ENCODE measurements around the gene COL1A2.

The COL1A2 gene

DNA sequence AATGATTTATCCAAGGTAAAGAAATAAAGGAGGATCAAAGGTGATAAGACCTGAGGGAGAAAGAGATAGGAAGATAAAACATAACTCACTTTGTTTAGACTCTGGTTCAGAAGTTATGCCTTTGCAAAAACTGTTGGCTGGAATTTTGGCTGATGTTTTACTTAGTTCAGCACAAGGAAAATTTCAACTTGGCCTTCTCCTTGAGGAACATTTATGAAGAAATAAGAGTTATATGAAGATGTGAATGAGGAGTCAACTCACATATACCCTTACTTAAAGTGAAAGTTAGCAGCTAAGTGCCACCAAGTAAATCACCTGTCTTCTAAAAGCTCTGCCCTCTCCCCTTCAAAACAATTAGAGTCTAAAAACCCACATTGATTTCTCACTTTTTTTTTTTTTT lies 39.7 kb upstream of the COL1A2 start:
- ChIA-PET POLR2A (ENCODE audit: low non-redundant PET) (no interaction called here), CTCF (interaction anchor here (0.6 to 0.7 kb wide), 2 partner anchors 40 to 66 kb away, joined by 5 to 6 read pairs; no protein-coding TSS in a partner anchor)
- H3K27ac ChIP-seq: no peak overlapping the region
- no peak for DNase-seq (ENCODE audit: low spot score)
- TF ChIP-seq, protein P1, sequence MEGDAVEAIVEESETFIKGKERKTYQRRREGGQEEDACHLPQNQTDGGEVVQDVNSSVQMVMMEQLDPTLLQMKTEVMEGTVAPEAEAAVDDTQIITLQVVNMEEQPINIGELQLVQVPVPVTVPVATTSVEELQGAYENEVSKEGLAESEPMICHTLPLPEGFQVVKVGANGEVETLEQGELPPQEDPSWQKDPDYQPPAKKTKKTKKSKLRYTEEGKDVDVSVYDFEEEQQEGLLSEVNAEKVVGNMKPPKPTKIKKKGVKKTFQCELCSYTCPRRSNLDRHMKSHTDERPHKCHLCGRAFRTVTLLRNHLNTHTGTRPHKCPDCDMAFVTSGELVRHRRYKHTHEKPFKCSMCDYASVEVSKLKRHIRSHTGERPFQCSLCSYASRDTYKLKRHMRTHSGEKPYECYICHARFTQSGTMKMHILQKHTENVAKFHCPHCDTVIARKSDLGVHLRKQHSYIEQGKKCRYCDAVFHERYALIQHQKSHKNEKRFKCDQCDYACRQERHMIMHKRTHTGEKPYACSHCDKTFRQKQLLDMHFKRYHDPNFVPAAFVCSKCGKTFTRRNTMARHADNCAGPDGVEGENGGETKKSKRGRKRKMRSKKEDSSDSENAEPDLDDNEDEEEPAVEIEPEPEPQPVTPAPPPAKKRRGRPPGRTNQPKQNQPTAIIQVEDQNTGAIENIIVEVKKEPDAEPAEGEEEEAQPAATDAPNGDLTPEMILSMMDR (conservative IDR thresholded peaks at IDR 0.05; ENCODE audit: low read depth): no peak

DNA sequence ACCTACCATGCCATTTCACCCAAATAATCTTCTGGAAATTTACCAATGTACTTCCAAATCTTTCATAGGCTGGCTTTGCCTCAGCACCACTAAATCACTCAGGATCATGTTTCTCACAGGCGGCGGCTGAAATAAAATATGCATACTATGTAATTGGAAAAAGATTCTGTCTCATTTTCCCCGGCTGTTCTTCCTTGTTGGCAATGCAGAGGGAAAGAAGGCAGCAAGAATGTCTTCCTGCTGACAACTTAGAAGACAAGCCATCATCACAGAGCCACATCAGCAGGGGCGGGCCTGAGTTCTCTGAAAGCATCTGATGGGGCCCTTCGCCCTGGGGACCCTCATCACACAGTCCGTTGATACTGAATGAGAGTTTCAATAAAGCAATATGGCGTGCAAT lies 39.2 kb upstream of the COL1A2 start:
- DNase-seq (ENCODE audit: low spot score): no peak
- TF ChIP-seq, protein P1 (conservative IDR thresholded peaks at IDR 0.05; ENCODE audit: low read depth): no peak
- CTCF ChIA-PET: no interaction called here
- POLR2A ChIA-PET (ENCODE audit: low non-redundant PET): no interaction called here
- H3K27ac ChIP-seq: no peak overlapping the region

DNA sequence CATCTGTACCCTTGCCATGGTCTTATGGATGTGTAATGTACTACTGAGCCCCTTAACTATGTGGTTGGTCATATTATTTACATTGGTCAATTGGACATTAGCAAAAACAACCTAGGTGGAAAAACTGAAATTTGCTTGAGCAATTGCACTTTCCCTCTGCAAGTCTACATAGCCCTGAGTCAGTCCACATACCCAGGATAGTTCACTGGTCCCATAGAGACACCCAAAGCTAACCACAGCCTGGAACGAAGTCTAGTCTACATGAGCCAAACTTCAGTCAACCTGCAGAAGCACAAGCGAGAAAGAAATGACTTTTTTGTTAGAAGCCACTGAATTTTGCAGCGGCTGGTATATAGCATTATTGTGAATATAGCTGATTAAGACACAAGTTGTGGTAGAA lies 37.6 kb upstream of the COL1A2 start:
- CTCF ChIA-PET: no interaction called here
- POLR2A ChIA-PET (ENCODE audit: low non-redundant PET): no interaction called here
- DNase-seq (ENCODE audit: low spot score): no peak
- H3K27ac ChIP-seq: no peak overlapping the region
- TF ChIP-seq, protein P1 (conservative IDR thresholded peaks at IDR 0.05; ENCODE audit: low read depth): no peak

DNA sequence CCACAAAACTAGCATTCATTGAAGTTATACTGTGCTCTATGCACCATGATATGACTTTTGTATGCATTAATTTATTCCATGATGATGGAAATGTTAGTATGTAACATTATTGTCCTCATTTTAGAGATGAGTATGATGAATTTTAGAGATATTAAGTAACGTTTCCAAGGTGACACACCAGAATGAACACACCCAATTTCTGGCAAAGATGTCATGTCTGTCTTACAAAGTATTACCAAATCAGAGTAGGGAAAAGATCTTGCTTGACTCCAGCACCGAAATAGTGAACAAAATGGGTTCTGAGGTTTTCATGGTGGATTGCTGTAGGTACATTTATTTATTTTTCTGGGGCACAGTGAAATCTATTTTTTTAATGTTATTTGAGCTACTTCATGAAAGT lies 33.8 kb upstream of the COL1A2 start:
- ChIA-PET CTCF (no interaction called here), POLR2A (ENCODE audit: low non-redundant PET) (no interaction called here)
- DNase-seq (ENCODE audit: low spot score): no peak
- TF ChIP-seq, protein P1 (conservative IDR thresholded peaks at IDR 0.05; ENCODE audit: low read depth): no peak
- no peak overlapping the region for H3K27ac ChIP-seq

DNA sequence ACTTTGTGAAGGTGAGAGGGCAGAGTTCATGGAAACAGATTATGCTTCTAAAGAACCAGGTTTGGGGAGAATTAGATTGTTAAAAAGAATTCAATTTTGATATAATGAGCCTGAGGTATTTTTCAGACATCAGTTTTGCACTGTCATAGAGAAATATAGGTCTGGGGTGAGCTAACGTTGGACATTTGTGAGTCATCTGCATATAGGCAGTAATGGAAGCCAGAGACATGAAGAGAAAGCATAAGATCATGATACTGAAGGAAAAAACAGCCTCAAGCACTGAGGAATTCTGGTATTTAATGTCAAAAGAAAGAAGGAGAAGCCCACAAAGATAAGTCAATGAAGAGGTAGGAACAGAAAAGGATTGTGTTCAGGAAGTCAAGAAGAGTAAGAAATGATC lies 32.4 kb upstream of the COL1A2 start:
- no peak overlapping the region for H3K27ac ChIP-seq
- DNase-seq (ENCODE audit: low spot score): no peak
- TF ChIP-seq, protein P1 (conservative IDR thresholded peaks at IDR 0.05; ENCODE audit: low read depth): no peak
- POLR2A ChIA-PET (ENCODE audit: low non-redundant PET): no interaction called here
- CTCF ChIA-PET: no interaction called here

DNA sequence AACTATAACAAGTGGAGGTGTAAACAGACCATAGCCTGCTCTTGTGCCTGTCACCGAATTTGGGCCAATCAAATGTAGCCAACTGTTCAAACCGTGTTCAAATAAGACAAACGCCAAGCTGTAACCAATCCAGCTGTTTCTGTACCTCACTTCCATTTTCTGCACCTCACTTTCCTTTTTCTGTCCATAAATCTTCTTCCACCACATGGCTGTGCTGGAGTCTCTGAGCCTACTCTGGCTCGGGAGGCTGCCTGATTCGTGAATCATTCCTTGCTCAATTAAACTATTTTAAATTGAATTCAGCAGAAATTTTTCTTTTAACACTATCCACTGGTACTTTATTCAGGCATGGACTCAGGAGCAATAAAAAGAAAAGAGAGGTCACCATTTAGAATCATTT lies 29.9 kb upstream of the COL1A2 start:
- POLR2A ChIA-PET (ENCODE audit: low non-redundant PET): no interaction called here

More for the DNA sequence above, 29.9 kb upstream of the COL1A2 start:
- CTCF ChIA-PET: interaction anchor here (0.7 kb wide), 1 partner anchor 192 kb away, joined by 3 read pairs; no protein-coding TSS in a partner anchor
- no peak overlapping the region for H3K27ac ChIP-seq
- TF ChIP-seq, protein P1 (conservative IDR thresholded peaks at IDR 0.05; ENCODE audit: low read depth): no peak
- no peak for DNase-seq (ENCODE audit: low spot score)
